22Rv1 (cell line): ENCODE data around the gene RPTOR.

Source experiments
- ZFX ChIP-seq: fragments of 450-650 bp; IDR thresholded peaks from 2 replicates; pipeline ENCODE4 v1.6.1; 2017; ENCODE audit warnings: antibody characterized with exemption, borderline replicate concordance
- TF ChIP-seq, protein P1 (sequence below): fragments of 450-650 bp; IDR thresholded peaks from 2 replicates; pipeline ENCODE4 v1.5.1; 2017; ENCODE audit warnings: mild to moderate bottlenecking

DNA sequence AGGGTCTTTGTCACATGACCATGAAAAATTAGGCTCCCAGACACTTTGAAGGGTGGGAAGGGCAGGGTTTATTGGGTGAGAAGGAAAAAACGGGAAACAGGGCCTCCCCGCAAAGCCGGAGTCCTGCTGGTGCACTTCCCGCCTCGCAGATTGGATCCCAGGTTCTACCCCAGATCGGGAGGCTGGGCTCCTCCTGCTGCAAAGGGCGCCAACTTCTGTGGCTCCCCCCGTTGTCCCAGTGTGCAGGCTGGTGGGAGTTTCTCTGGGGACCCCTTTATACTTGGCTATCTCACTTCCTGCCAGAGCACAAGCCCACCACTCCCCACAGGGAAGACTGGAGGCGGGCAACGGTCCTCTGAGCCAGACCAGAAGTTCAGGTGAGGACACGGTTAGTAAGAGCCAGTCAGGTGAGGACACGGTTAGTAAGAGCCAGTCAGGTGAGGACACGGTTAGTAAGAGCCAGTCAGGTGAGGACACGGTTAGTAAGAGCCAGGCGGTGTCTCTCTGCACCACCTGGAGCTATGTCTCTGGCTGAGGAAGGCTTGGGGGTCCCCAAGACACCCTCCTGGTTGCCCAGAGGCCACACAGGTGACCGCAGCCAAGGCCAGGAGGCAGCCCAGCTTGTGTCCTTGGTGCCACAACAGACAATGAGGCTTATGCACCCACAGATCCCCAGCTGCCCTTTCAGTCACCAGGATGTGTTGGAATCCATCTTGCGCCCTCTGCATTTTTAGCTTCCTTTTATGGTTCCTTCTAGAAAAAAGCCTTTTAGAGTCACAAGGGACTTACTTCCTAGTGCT lies 398.9 kb downstream of the RPTOR start:
- TF ChIP-seq, protein P1, sequence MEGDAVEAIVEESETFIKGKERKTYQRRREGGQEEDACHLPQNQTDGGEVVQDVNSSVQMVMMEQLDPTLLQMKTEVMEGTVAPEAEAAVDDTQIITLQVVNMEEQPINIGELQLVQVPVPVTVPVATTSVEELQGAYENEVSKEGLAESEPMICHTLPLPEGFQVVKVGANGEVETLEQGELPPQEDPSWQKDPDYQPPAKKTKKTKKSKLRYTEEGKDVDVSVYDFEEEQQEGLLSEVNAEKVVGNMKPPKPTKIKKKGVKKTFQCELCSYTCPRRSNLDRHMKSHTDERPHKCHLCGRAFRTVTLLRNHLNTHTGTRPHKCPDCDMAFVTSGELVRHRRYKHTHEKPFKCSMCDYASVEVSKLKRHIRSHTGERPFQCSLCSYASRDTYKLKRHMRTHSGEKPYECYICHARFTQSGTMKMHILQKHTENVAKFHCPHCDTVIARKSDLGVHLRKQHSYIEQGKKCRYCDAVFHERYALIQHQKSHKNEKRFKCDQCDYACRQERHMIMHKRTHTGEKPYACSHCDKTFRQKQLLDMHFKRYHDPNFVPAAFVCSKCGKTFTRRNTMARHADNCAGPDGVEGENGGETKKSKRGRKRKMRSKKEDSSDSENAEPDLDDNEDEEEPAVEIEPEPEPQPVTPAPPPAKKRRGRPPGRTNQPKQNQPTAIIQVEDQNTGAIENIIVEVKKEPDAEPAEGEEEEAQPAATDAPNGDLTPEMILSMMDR: no peak
- no peak for TF ChIP-seq ZFX
